Activated T-helper 1 cell treated with anti-CD3 and anti-CD28 coated beads, Interleukin-12 subunit alpha, Interleukin-12 subunit beta, Interleukin-2, Interleukin-4 antibody, amounts not matched to agents 30 ng/mL and 10 ng/mL and 1 ng/mL, durations not matched to agents 14 hours and 24 hours and 36 hours (primary cell): Measurements from ENCODE around the gene SIGLEC10. TPM values are rescaled to one million over a fixed set of nuclear protein-coding genes. Genes with fewer than 3 reads are reported as not detected.
A peak's percentile ranks its signal among the peaks of the same experiment; 100 is the strongest.
"Not testable (repeated sequence)": the region's sequence is repeated elsewhere in the genome, so short reads cannot be mapped to it uniquely, and the experiment has no call there.

Experiments used
- DNase-seq: peaks from one replicate; pipeline ENCODE4 v3.0.0; 2021; ENCODE audit warnings: low spot score
- H3K27ac Mint-ChIP-seq: one replicate; pipeline ENCODE4 v1.8.0; 2021; ENCODE audit warnings: mild to moderate bottlenecking, mixed read lengths
- H3K27me3 Mint-ChIP-seq: one replicate; pipeline ENCODE4 v1.8.0; 2022; ENCODE audit warnings: mild to moderate bottlenecking, moderate library complexity, mixed read lengths; ENCODE audit not compliant: insufficient read depth
- H3K36me3 Mint-ChIP-seq: one replicate; pipeline ENCODE4 v1.8.0; 2021; ENCODE audit warnings: low read depth, mixed read lengths
- H3K4me1 Mint-ChIP-seq: one replicate; pipeline ENCODE4 v1.8.0; 2021; ENCODE audit warnings: low read depth, mixed read lengths
- H3K4me3 Mint-ChIP-seq: one replicate; pipeline ENCODE4 v1.8.0; 2021; ENCODE audit warnings: mild to moderate bottlenecking, moderate library complexity, mixed read lengths
- H3K9me3 Mint-ChIP-seq: one replicate; pipeline ENCODE4 v1.8.0; 2021; ENCODE audit warnings: mixed read lengths
- intact Hi-C: fragments of 100-400 bp; cut with micrococcal nuclease; formaldehyde crosslinking; loops from one replicate; pipeline ENCODE4 v1.15.1; 2024
- total RNA-seq: library from RNA; stranded (reverse); gene quantifications from 2 replicates; pipeline ENCODE4 v1.2.3, GENCODE V29; 2022

The SIGLEC10 gene
- total RNA-seq, 1 donor from 2014 or later: 2.5 TPM

DNA sequence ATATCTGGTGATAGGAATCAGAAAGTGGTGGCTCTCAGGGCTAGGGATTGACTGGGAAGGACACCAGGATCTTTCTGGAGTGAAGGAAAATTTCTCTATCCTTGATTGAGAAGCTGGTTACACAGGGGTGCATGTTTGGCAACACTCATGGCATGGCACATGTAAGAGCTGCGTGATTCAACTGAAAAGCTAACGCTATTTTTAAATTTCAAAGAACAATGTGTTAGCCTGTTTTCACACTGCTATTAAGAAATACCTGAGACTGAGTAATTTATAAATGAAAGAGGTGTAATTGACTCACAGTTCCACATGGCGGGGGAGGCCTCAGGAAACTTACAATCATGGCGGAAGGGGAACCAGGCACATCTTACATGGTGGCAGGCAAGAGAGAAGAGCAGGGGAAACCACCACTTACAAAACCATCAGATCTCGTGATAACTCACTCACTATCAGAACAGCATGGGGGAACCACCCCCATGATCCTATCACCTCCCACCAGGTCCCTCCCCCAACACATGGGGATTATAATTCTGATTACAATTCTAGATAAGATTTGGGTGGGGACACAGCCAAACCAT lies 33.4 kb upstream of the SIGLEC10 start:
- Mint-ChIP-seq H3K27ac (peak overlapping the region; percentile 62), H3K27me3 (peaks cover 10% of the 10 kb centered on the region), H3K9me3 (peaks cover 39% of the 10 kb centered on the region), H3K4me3 (no peak overlapping the region), H3K4me1 (peaks cover 34% of the 10 kb centered on the region), H3K36me3 (peaks cover 14% of the 10 kb centered on the region)
- DNase-seq: no peak
- intact Hi-C loops: no loop called here

DNA sequence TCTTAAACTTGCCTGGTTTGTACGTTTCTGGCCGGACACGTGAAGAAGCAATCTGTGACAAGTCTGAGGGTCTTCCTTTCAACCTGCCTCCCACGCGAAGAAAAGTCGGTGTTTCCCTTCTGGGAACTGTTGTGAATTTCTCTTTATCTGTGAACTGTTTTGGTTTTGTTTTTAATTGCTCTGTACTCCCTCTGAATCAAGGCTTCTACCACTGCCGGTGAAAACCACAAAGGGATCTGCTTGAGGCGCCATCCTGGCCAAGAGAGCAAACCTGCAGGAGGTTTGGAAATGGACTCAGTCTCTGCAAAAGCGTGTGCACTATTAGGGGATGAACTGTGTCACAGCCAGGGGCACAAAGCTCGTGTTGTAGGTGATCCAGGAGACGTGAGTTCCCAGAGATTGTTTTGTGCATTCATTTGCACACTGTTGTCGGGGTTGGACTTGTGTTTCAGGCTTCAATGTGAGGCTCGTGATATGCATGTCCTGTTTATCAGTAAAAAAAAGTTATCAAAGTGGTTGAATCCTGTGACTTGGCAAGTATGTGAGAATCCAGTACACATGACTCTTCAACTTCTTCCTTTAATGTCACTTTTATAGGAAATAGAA lies 31.1 kb upstream of the SIGLEC10 start:
- peaks cover 11% of the 10 kb centered on the region for H3K27me3 Mint-ChIP-seq
- H3K9me3 Mint-ChIP-seq: peaks cover 45% of the 10 kb centered on the region
- peak; percentile 11 for DNase-seq
- H3K36me3 Mint-ChIP-seq: peaks cover 14% of the 10 kb centered on the region
- H3K4me1 Mint-ChIP-seq: peaks cover 47% of the 10 kb centered on the region
- intact Hi-C loops: loop anchor here (1.0 kb wide), 1 partner anchor 8 kb away; no protein-coding TSS in a partner anchor
- peak overlapping the region; percentile 74 for H3K4me3 Mint-ChIP-seq
- H3K27ac Mint-ChIP-seq: peak overlapping the region; percentile 85

DNA sequence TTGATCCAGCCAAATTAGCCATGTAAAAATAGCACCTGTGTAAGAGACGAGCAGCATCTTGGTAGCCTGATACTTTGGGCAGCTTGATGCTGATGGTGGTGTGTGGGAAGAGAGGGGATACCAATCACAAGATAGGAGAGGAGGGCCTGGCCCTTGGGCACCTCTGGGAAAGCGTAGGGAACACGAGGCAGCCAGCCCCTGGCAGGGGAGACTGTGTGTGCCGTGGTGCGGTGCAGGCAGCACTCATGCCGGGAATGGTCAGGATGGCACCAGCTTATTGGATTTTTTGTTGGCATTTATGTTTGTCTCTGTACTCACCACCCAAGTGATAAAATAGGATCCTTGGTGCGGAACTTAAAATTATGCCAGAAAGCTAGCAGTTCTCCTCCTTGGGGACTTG lies 30.6 kb upstream of the SIGLEC10 start:
- no peak for DNase-seq
- Mint-ChIP-seq H3K4me3 (peak overlapping the region; percentile 74), H3K4me1 (peaks cover 53% of the 10 kb centered on the region), H3K27ac (peak overlapping the region; percentile 85), H3K36me3 (peaks cover 15% of the 10 kb centered on the region), H3K27me3 (peaks cover 11% of the 10 kb centered on the region), H3K9me3 (peaks cover 45% of the 10 kb centered on the region)
- intact Hi-C loops: loop anchor here (1.0 kb wide), 1 partner anchor 8 kb away; no protein-coding TSS in a partner anchor

DNA sequence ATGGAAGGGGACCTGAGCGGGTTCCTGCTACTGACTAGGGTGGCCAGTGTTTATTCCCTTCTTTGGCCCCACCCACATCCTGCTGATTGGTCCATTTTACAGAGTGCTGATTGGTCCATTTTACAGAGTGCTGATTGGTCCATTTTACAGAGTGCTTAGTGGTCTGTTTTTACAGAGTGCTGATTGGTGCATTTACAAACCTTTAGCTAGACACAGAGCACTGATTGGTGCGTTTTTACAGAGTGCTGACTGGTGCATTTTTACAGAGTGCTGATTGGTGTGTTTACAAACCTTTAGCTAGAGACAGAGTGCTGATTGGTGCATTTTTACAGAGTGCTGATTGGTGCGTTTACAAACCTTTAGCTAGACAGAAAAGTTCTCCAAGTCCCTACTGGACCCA lies 30.1 kb upstream of the SIGLEC10 start:
- Mint-ChIP-seq H3K4me1 (peaks cover 58% of the 10 kb centered on the region), H3K9me3 (peaks cover 45% of the 10 kb centered on the region), H3K27me3 (peaks cover 11% of the 10 kb centered on the region), H3K36me3 (peaks cover 16% of the 10 kb centered on the region), H3K27ac (peak overlapping the region; percentile 34), H3K4me3 (peak overlapping the region; percentile 72)
- DNase-seq, intact Hi-C loops: not testable (repeated sequence)

DNA sequence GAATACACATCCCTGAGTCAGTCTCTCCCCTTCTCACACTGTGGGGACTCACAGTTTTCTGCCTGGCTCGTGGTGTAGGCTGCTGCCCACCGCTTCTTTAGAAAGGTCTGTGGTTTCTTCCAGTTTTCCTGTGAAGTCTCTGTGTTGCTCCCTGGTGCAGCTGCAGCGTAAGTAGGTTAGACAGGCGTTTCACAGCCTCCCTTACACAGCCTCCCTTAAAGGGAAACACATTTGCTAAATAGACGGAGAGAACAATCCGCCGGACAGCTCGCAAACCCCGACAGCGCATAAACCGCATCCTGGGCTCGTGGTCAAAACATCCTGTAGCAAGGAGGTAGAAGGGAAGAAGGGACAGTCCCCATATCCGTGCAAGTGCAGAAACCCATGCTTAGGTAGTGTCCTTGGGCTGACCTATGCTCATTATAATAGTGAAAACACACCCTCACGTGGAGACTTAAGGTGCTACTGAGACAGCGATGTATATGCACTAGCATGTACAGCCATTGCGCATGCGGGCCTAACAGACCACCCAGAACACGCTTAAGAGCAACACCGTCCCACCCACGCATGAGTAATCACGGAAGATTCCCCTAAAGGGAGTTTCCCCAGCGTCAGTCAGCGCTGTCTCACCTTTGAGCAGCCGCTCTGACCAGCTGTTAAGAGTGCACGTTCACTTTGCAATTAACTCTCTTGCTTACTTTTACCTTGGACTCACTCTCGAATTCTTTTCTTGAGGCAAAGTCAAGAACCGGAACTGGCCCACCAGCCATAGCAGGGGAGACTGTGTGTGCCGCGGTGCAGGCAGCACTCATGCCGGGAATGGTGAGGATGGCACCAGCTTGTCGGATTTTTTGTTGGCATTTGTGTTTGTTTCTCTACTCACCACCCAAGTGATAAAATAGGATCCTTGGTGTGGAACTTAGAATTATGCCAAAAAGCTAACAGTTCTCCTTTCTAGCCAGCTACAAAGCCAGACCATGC lies 24.3 kb upstream of the SIGLEC10 start:
- Mint-ChIP-seq H3K36me3 (peaks cover 2% of the 10 kb centered on the region), H3K27me3 (peaks cover 19% of the 10 kb centered on the region), H3K27ac (peak overlapping the region; percentile 95), H3K4me3 (peak overlapping the region; percentile 61), H3K4me1 (peaks cover 76% of the 10 kb centered on the region), H3K9me3 (peaks cover 10% of the 10 kb centered on the region)
- intact Hi-C loops: loop anchor here (1.0 to 2.0 kb wide), 11 partner anchors 19 to 333 kb away; partner anchors contain the start of gene CTU1
- peak; percentile 85 for DNase-seq

DNA sequence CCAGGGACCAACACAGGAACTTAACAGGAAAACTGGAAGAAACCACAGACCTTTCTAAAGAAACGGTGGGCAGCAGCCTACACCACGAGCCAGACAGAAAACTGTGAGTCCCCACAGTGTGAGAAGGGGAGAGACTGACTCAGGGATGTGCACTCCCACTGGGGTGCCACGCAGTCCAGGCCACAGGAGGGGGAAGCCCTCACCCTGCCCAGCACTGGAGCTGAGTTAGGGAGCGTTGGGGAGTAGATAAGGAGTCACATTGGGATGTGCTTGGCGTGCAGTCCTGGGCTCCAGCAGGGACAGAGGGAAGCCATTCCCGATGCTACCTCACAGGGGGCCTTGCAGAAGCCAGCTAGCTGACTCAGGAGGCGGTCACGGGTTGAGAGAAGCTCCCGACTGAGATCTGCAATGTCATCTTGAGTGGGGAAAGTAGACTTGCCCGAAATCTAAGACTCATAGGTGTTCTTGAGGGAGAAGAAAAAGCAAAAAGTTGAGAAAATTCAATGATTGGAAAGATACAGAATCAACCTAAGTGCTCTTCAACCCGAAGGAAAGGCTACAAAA lies 23.5 kb upstream of the SIGLEC10 start:
- H3K4me3 Mint-ChIP-seq: peak overlapping the region; percentile 61
- H3K9me3 Mint-ChIP-seq: peaks cover 6% of the 10 kb centered on the region
- no peak for DNase-seq
- peak overlapping the region; percentile 95 for H3K27ac Mint-ChIP-seq
- peaks cover 27% of the 10 kb centered on the region for H3K27me3 Mint-ChIP-seq
- intact Hi-C loops: loop anchor here (1.0 to 2.0 kb wide), 11 partner anchors 7 to 333 kb away; partner anchors contain the start of gene CTU1
- H3K4me1 Mint-ChIP-seq: peaks cover 77% of the 10 kb centered on the region
- peaks cover 2% of the 10 kb centered on the region for H3K36me3 Mint-ChIP-seq

DNA sequence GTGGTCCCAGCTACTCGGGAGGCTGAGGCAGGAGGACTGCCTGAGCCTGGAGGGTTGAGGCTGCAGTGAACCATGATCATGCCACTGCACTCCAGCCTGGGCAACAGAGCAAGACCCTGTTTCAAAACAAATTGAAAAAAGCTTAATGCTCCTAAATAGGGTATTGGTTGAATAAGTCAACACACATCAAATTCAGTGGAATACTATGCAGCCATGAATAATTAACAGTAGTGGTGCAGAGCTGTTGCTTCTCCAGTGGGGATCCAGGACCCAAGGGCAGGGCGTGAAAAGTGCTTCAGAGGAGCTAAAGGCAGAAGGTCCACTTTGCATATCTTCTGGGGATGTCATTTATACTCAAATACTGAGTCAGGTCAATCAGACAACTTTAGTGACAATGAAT lies 22.6 kb upstream of the SIGLEC10 start:
- intact Hi-C loops: loop anchor here (1.0 to 2.0 kb wide), 3 partner anchors 8 to 265 kb away; no protein-coding TSS in a partner anchor
- Mint-ChIP-seq H3K4me1 (peaks cover 70% of the 10 kb centered on the region), H3K27me3 (peaks cover 30% of the 10 kb centered on the region), H3K9me3 (no peaks in the 10 kb centered on the region), H3K4me3 (peak overlapping the region; percentile 61), H3K36me3 (peaks cover 2% of the 10 kb centered on the region), H3K27ac (peak overlapping the region; percentile 95)
- no peak for DNase-seq

DNA sequence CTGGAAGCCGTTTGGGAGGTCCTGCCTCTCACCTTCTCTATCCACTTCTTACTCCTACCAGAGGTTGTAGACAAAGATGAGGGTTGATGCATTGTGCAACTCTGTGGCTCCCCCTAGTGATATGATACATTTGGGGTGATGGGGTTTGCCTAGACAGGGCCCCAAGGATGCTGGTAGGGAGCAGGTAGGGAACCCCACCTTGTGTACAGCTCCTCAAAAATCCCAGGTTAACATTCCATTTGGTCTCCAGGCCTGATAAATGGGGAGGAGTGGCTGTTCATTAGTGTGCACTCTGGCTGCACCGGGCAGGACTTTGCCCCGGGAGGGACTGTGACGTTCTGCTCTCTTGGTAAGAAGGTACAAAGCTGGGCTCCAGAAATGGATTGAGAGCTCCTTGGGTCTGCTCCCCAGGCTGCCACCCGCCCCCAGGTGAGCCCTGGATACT lies 21.6 kb upstream of the SIGLEC10 start:
- Mint-ChIP-seq H3K4me1 (peaks cover 68% of the 10 kb centered on the region), H3K4me3 (no peak overlapping the region), H3K27ac (no peak overlapping the region), H3K36me3 (peaks cover 2% of the 10 kb centered on the region), H3K27me3 (peaks cover 28% of the 10 kb centered on the region), H3K9me3 (no peaks in the 10 kb centered on the region)
- peak; percentile 19 for DNase-seq
- intact Hi-C loops: loop anchor here (1.0 to 2.0 kb wide), 2 partner anchors 22 to 280 kb away; partner anchors contain the start of gene SIGLEC10

DNA sequence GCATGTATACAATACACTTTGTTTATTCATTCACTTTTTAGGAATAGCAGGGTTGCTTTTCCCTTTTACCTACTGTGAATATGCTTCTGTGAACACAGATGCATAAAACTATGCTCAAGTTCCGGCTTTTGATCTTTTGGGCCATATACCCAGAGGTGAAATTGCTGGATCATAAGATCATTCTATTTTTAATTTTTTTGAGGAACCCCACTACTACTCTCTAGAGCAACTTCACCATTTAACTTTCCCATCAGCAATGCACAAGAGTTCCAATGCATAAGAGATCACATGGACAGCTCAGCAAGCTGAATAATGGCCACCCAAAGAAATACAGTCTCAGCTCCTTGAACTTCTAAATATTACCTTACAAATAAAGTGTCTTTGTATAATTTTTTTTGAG lies 17.0 kb upstream of the SIGLEC10 start:
- Mint-ChIP-seq H3K36me3 (no peaks in the 10 kb centered on the region), H3K4me3 (no peak overlapping the region), H3K27ac (no peak overlapping the region), H3K9me3 (no peaks in the 10 kb centered on the region), H3K27me3 (peaks cover 40% of the 10 kb centered on the region), H3K4me1 (peaks cover 27% of the 10 kb centered on the region)
- DNase-seq: no peak
- intact Hi-C loops: no loop called here

DNA sequence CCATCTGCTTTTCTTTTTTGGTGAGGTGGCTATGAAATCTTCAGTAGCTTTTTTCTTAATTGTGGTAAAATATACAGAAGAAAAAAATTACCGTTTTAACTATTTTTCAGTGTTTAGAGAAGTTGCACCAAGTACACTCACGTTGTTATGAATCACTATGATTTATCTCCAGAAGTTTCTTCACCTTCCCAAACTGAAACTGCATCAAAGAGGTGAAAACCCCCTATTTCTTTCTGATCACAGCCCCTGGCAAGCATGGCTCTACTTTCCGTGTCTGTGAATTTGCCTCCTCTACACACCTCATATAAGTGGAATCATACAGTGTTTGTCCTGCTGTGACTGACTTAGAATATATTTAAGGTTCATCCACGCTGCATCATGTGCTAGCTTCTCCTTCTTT lies 15.6 kb upstream of the SIGLEC10 start:
- Mint-ChIP-seq H3K4me3 (no peak overlapping the region), H3K36me3 (no peaks in the 10 kb centered on the region), H3K27me3 (peaks cover 48% of the 10 kb centered on the region), H3K27ac (no peak overlapping the region), H3K9me3 (no peaks in the 10 kb centered on the region), H3K4me1 (peaks cover 13% of the 10 kb centered on the region)
- intact Hi-C loops: no loop called here
- no peak for DNase-seq

DNA sequence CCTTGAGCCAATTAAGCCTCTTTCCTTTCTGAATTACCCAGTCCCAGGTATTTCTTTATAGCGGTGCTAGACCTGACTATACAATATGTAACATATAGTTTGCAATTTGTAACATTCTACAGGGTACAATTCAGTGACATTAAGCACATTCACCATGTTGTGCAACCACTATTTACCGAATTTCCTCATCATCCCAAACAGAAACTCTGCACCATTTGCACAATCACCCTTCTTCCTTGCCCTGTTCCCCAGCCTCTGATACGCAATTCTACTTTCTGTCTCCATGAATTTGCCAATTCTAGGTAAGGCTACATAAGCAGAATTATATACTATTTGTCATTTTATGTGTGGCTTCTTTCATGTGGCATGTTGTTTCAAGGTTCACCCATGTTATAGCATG lies 13.7 kb upstream of the SIGLEC10 start:
- Mint-ChIP-seq H3K4me3 (no peak overlapping the region), H3K27ac (no peak overlapping the region)

DNA sequence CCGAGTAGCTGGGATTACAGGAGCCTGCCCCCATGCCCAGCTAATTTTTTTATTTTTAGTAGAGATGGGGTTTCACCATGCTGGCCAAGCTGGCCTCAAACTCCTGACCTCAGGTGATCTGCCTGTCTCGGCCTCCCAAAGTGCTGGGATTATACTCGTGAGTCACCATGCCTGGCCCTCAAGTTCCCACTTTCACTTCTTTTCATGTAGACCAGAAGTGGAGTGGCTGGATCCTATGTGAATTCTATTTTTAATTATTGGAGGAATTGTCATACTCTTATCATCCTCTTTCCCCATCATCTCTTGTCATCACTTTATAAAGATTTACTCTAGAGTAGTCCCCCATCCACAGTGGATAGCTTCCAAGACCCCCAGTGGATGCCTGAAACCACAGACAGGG lies 12.8 kb upstream of the SIGLEC10 start:
- Mint-ChIP-seq H3K36me3 (no peaks in the 10 kb centered on the region), H3K27ac (no peak overlapping the region), H3K27me3 (peaks cover 27% of the 10 kb centered on the region), H3K4me3 (no peak overlapping the region), H3K4me1 (peaks cover 5% of the 10 kb centered on the region), H3K9me3 (no peaks in the 10 kb centered on the region)
- intact Hi-C loops: no loop called here
- no peak for DNase-seq

More for the DNA sequence above, 13.7 kb upstream of the SIGLEC10 start:
- no peak for DNase-seq
- Mint-ChIP-seq H3K36me3 (no peaks in the 10 kb centered on the region), H3K27me3 (peaks cover 34% of the 10 kb centered on the region), H3K4me1 (peaks cover 5% of the 10 kb centered on the region), H3K9me3 (no peaks in the 10 kb centered on the region)
- intact Hi-C loops: no loop called here
